ENCODE measurements around the gene PRKN.

Gene PRKN

GRCh38 chr6:161613711-161614110, 1113.9 kb downstream of the PRKN start:
- no peaks in the 10 kb centered on the region for H3K9me3 ChIP-seq (ENCODE audit: severe bottlenecking)
- no peaks in the 10 kb centered on the region for H3K27me3 ChIP-seq (ENCODE audit: insufficient read depth, poor library complexity, severe bottlenecking)
- no peak for TF ChIP-seq CTCF (IDR thresholded peaks at IDR 0.05; ENCODE audit: poor library complexity, severe bottlenecking)
- H3K4me1 ChIP-seq (ENCODE audit: insufficient read depth, poor library complexity, severe bottlenecking): no peaks in the 10 kb centered on the region
- no peak overlapping the region for H3K4me3 ChIP-seq (ENCODE audit: severe bottlenecking)
- ATAC-seq (ENCODE audit: low read depth) (no peak), DNase-seq (ENCODE audit: low spot score) (no peak)
- H3K36me3 ChIP-seq (ENCODE audit: low read depth): no peaks in the 10 kb centered on the region
- no peak overlapping the region for H3K27ac ChIP-seq (ENCODE audit: poor library complexity, severe bottlenecking)

GRCh38 chr6:161608771-161609170, 1118.8 kb downstream of the PRKN start:
- no peaks in the 10 kb centered on the region for H3K27me3 ChIP-seq (ENCODE audit: insufficient read depth, poor library complexity, severe bottlenecking)
- TF ChIP-seq CTCF (IDR thresholded peaks at IDR 0.05; ENCODE audit: poor library complexity, severe bottlenecking): no peak
- H3K9me3 ChIP-seq (ENCODE audit: severe bottlenecking): no peaks in the 10 kb centered on the region
- no peak overlapping the region for H3K4me3 ChIP-seq (ENCODE audit: severe bottlenecking)
- no peaks in the 10 kb centered on the region for H3K4me1 ChIP-seq (ENCODE audit: insufficient read depth, poor library complexity, severe bottlenecking)
- H3K36me3 ChIP-seq (ENCODE audit: low read depth): no peaks in the 10 kb centered on the region
- no peak for DNase-seq (ENCODE audit: low spot score)
- ATAC-seq (ENCODE audit: low read depth): no peak
- H3K27ac ChIP-seq (ENCODE audit: poor library complexity, severe bottlenecking): no peak overlapping the region

GRCh38 chr6:161607696-161608297, 1119.8 kb downstream of the PRKN start:
- H3K9me3 ChIP-seq (ENCODE audit: severe bottlenecking): no peaks in the 10 kb centered on the region
- ATAC-seq (ENCODE audit: low read depth): no peak
- no peaks in the 10 kb centered on the region for H3K27me3 ChIP-seq (ENCODE audit: insufficient read depth, poor library complexity, severe bottlenecking)
- H3K27ac ChIP-seq (ENCODE audit: poor library complexity, severe bottlenecking): no peak overlapping the region
- H3K36me3 ChIP-seq (ENCODE audit: low read depth): no peaks in the 10 kb centered on the region
- H3K4me1 ChIP-seq (ENCODE audit: insufficient read depth, poor library complexity, severe bottlenecking): no peaks in the 10 kb centered on the region
- TF ChIP-seq CTCF (IDR thresholded peaks at IDR 0.05; ENCODE audit: poor library complexity, severe bottlenecking): no peak
- H3K4me3 ChIP-seq (ENCODE audit: severe bottlenecking): no peak overlapping the region
- DNase-seq (ENCODE audit: low spot score): no peak

- Histone ChIP-seq H3K4me3 (ENCODE audit: severe bottlenecking) (no peak overlapping the region), H3K36me3 (ENCODE audit: low read depth) (no peaks in the 10 kb centered on the region), H3K4me1 (ENCODE audit: insufficient read depth, poor library complexity, severe bottlenecking) (no peaks in the 10 kb centered on the region), H3K27me3 (ENCODE audit: insufficient read depth, poor library complexity, severe bottlenecking) (no peaks in the 10 kb centered on the region), H3K27ac (ENCODE audit: poor library complexity, severe bottlenecking) (no peak overlapping the region), H3K9me3 (ENCODE audit: severe bottlenecking) (no peaks in the 10 kb centered on the region)
- TF ChIP-seq CTCF (IDR thresholded peaks at IDR 0.05; ENCODE audit: poor library complexity, severe bottlenecking): no peak
- no peak for DNase-seq (ENCODE audit: low spot score)
- no peak for ATAC-seq (ENCODE audit: low read depth)
These were observed 1125.2 kb downstream of the PRKN start for GRCh38 chr6:161602359-161602758.

- no peak for DNase-seq (ENCODE audit: low spot score)
- no peak for ATAC-seq (ENCODE audit: low read depth)
- H3K27me3 ChIP-seq (ENCODE audit: insufficient read depth, poor library complexity, severe bottlenecking): no peaks in the 10 kb centered on the region
These were observed 1128.7 kb downstream of the PRKN start for GRCh38 chr6:161598896-161599295.

More at GRCh38 chr6:161598896-161599295, 1128.7 kb downstream of the PRKN start:
- TF ChIP-seq CTCF (IDR thresholded peaks at IDR 0.05; ENCODE audit: poor library complexity, severe bottlenecking): no peak
- Histone ChIP-seq H3K4me1 (ENCODE audit: insufficient read depth, poor library complexity, severe bottlenecking) (peaks cover 6% of the 10 kb centered on the region), H3K27ac (ENCODE audit: poor library complexity, severe bottlenecking) (no peak overlapping the region), H3K9me3 (ENCODE audit: severe bottlenecking) (no peaks in the 10 kb centered on the region), H3K36me3 (ENCODE audit: low read depth) (no peaks in the 10 kb centered on the region), H3K4me3 (ENCODE audit: severe bottlenecking) (no peak overlapping the region)
